GM19395 (cell line): ENCODE measurements around the gene MCC.

Experiments
- ATAC-seq: cut with Tn5 transposase; IDR thresholded peaks from one replicate; pipeline ENCODE4 v1.9.1; 2021; ENCODE audit warnings: mild to moderate bottlenecking, moderate library complexity; ENCODE audit not compliant: unreplicated experiment

Gene MCC

GRCh38 chr5:113329981-113330380 is 158.3 kb downstream of the MCC start:
- ATAC-seq, result no peak

- ATAC-seq, result no peak
Observed at GRCh38 chr5:113325054-113325453, 163.2 kb downstream of the MCC start.

- no peak for ATAC-seq
Observed at GRCh38 chr5:113321276-113321675, 167.0 kb downstream of the MCC start.

GRCh38 chr5:113320273-113320780 is 167.9 kb downstream of the MCC start:
- peak; percentile 76 for ATAC-seq

GRCh38 chr5:113319256-113320053 is 168.8 kb downstream of the MCC start:
- ATAC-seq, result no peak

- ATAC-seq, result no peak
Observed at GRCh38 chr5:113317636-113318035, 170.6 kb downstream of the MCC start.

- ATAC-seq, result no peak
Observed at GRCh38 chr5:113311301-113311700, 177.0 kb downstream of the MCC start.

- ATAC-seq, result no peak
Observed at GRCh38 chr5:113302120-113302519, 186.1 kb downstream of the MCC start.

- no peak for ATAC-seq
Observed at GRCh38 chr5:113299591-113299990, 188.7 kb downstream of the MCC start.

GRCh38 chr5:113296676-113297075 is 191.6 kb downstream of the MCC start:
- no peak for ATAC-seq

GRCh38 chr5:113295111-113295539 is 193.1 kb downstream of the MCC start:
- no peak for ATAC-seq

GRCh38 chr5:113294311-113295110 is 193.7 kb downstream of the MCC start:
- peak; percentile 96 for ATAC-seq

- ATAC-seq, result peak; percentile 32
Observed at GRCh38 chr5:113293975-113294310, 194.3 kb downstream of the MCC start.

GRCh38 chr5:113293068-113293974 is 194.9 kb downstream of the MCC start:
- no peak for ATAC-seq

GRCh38 chr5:113292462-113292861 is 195.8 kb downstream of the MCC start:
- no peak for ATAC-seq

GRCh38 chr5:113283558-113283957 is 204.7 kb downstream of the MCC start:
- ATAC-seq, result no peak

GRCh38 chr5:113282472-113282871 is 205.8 kb downstream of the MCC start:
- no peak for ATAC-seq

GRCh38 chr5:113281194-113281593 is 207.1 kb downstream of the MCC start:
- ATAC-seq, result no peak

GRCh38 chr5:113280541-113280940 is 207.7 kb downstream of the MCC start:
- no peak for ATAC-seq

GRCh38 chr5:113278976-113279375 is 209.3 kb downstream of the MCC start:
- no peak for ATAC-seq

GRCh38 chr5:113276493-113276892 is 211.8 kb downstream of the MCC start:
- no peak for ATAC-seq
